ENCODE measurements around the gene TOMM20L. TPM values are rescaled to one million over a fixed set of nuclear protein-coding genes. Genes with fewer than 3 reads are reported as not detected.

The TOMM20L gene
- total RNA-seq, 1 donor from 2014 or later = 0.55 TPM

GRCh38 chr14:58390830-58391229 is 4.9 kb upstream of the TOMM20L start:
- Mint-ChIP-seq H3K4me1 (ENCODE audit: low read depth) (no peaks in the 10 kb centered on the region), H3K27ac (no peak overlapping the region), H3K9me3 (ENCODE audit: low read depth) (peaks cover 4% of the 10 kb centered on the region), H3K4me3 (ENCODE audit: low read depth) (no peak overlapping the region), H3K27me3 (peaks cover 3% of the 10 kb centered on the region), H3K36me3 (ENCODE audit: insufficient read depth) (peaks cover 1% of the 10 kb centered on the region)
- DNase-seq (ENCODE audit: low spot score, unreplicated experiment) = no peak
- TF ChIP-seq, protein P1, sequence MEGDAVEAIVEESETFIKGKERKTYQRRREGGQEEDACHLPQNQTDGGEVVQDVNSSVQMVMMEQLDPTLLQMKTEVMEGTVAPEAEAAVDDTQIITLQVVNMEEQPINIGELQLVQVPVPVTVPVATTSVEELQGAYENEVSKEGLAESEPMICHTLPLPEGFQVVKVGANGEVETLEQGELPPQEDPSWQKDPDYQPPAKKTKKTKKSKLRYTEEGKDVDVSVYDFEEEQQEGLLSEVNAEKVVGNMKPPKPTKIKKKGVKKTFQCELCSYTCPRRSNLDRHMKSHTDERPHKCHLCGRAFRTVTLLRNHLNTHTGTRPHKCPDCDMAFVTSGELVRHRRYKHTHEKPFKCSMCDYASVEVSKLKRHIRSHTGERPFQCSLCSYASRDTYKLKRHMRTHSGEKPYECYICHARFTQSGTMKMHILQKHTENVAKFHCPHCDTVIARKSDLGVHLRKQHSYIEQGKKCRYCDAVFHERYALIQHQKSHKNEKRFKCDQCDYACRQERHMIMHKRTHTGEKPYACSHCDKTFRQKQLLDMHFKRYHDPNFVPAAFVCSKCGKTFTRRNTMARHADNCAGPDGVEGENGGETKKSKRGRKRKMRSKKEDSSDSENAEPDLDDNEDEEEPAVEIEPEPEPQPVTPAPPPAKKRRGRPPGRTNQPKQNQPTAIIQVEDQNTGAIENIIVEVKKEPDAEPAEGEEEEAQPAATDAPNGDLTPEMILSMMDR (IDR thresholded peaks at IDR 0.05; ENCODE audit: unreplicated experiment) = no peak

GRCh38 chr14:58395562-58395811 is 243 bp upstream of the TOMM20L start:
- Mint-ChIP-seq H3K36me3 (ENCODE audit: insufficient read depth) (peaks cover 2% of the 10 kb centered on the region), H3K27me3 (peaks cover 13% of the 10 kb centered on the region), H3K9me3 (ENCODE audit: low read depth) (no peaks in the 10 kb centered on the region), H3K27ac (peak overlapping the region; percentile 92), H3K4me1 (ENCODE audit: low read depth) (peaks cover 3% of the 10 kb centered on the region), H3K4me3 (ENCODE audit: low read depth) (peak overlapping the region; percentile 66)
- no peak for DNase-seq (ENCODE audit: low spot score, unreplicated experiment)
- TF ChIP-seq, protein P1 (IDR thresholded peaks at IDR 0.05; ENCODE audit: unreplicated experiment) = no peak

- Mint-ChIP-seq H3K4me1 (ENCODE audit: low read depth) (peaks cover 3% of the 10 kb centered on the region), H3K36me3 (ENCODE audit: insufficient read depth) (peaks cover 4% of the 10 kb centered on the region), H3K4me3 (ENCODE audit: low read depth) (no peak overlapping the region), H3K9me3 (ENCODE audit: low read depth) (no peaks in the 10 kb centered on the region), H3K27ac (no peak overlapping the region), H3K27me3 (peaks cover 13% of the 10 kb centered on the region)
- TF ChIP-seq, protein P1 (IDR thresholded peaks at IDR 0.05; ENCODE audit: unreplicated experiment) = no peak
- DNase-seq (ENCODE audit: low spot score, unreplicated experiment) = no peak
These were observed 1.4 kb downstream of the TOMM20L start for GRCh38 chr14:58397156-58397555.

DNA sequence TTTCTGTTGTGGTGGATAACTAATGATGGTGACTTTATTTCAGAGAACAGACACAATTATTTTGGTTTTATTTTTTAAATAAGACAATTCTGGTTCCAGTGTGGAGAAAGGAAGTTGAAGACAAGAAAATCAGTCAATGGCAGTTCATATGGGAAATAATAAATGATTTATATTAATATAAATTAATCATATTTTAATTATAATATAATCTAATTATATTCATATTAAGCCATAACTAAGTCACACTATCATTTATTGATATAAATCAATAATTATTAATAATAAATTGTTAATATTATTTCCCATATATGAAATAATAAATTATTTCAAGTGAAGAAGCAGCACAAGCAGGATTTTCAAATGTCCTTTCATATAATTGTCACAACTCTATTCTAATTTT is 2.8 kb downstream of the TOMM20L start:
- peaks cover 13% of the 10 kb centered on the region for H3K27me3 Mint-ChIP-seq
- no peak for DNase-seq (ENCODE audit: low spot score, unreplicated experiment)
- H3K9me3 Mint-ChIP-seq (ENCODE audit: low read depth) = no peaks in the 10 kb centered on the region
- H3K4me1 Mint-ChIP-seq (ENCODE audit: low read depth) = peaks cover 3% of the 10 kb centered on the region
- TF ChIP-seq, protein P1 (IDR thresholded peaks at IDR 0.05; ENCODE audit: unreplicated experiment) = no peak
- H3K36me3 Mint-ChIP-seq (ENCODE audit: insufficient read depth) = peaks cover 4% of the 10 kb centered on the region
- no peak overlapping the region for H3K27ac Mint-ChIP-seq
- no peak overlapping the region for H3K4me3 Mint-ChIP-seq (ENCODE audit: low read depth)

DNA sequence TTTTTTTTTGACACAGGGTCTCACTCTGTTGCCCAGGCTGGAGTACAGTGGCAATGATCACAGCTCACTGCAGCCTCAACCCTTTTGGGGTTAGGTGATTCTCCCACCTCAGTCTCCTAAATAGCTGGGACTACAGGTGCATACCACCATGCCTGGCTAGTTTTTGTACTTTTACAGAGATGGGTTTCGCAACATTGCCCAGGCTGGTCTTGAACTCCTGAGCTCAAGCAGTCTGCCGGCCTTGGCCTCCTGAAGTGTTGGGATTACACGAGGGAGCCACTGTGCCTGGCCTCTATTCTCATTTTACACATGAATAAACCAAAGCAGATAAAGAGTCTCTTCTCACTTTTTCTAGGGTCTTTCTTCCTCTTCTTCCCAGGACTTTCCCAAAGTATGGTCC is 3.2 kb downstream of the TOMM20L start:
- Mint-ChIP-seq H3K27ac (no peak overlapping the region), H3K4me1 (ENCODE audit: low read depth) (peaks cover 3% of the 10 kb centered on the region), H3K27me3 (peaks cover 10% of the 10 kb centered on the region), H3K4me3 (ENCODE audit: low read depth) (no peak overlapping the region), H3K9me3 (ENCODE audit: low read depth) (no peaks in the 10 kb centered on the region), H3K36me3 (ENCODE audit: insufficient read depth) (peaks cover 4% of the 10 kb centered on the region)
- no peak for DNase-seq (ENCODE audit: low spot score, unreplicated experiment)
- TF ChIP-seq, protein P1 (IDR thresholded peaks at IDR 0.05; ENCODE audit: unreplicated experiment) = no peak

All from progenitor cell of endocrine pancreas (in vitro differentiated cells).